Neutrophil (primary cell): ENCODE data around the gene SPPL2A.

Experiments used
- H3K27ac ChIP-seq: fragments of 200-600 bp; sonication (generic); 2 replicates; pipeline ENCODE4 v1.5.1; 2016; ENCODE audit warnings: mild to moderate bottlenecking, moderate library complexity
- H3K27me3 ChIP-seq: fragments of 200-600 bp; sonication (generic); 2 replicates; pipeline ENCODE4 v1.6.0; 2016; ENCODE audit warnings: mild to moderate bottlenecking
- H3K36me3 ChIP-seq: fragments of 200-600 bp; sonication (generic); 2 replicates; pipeline ENCODE4 v1.5.1; 2017
- H3K4me1 ChIP-seq, 2 experiments: fragments of 200-600 bp in 1 of 2; sonication (generic) in 1 of 2; 1 replicate in 1 of 2; 2 replicates in 1 of 2; pipeline versions ENCODE4 v1.5.1 to v1.6.1; 2013 to 2016; ENCODE audit warnings: low read depth in 1 of 2, low read length in 1 of 2, mild to moderate bottlenecking in 1 of 2, moderate library complexity in 1 of 2; ENCODE audit not compliant: control insufficient read depth in 1 of 2, insufficient read depth in 1 of 2
- H3K4me3 ChIP-seq, 2 experiments: fragments of 200-600 bp in 1 of 2; sonication (generic) in 1 of 2; 1 replicate in 1 of 2; 2 replicates in 1 of 2; pipeline ENCODE4 v1.5.1; 2013 to 2016; ENCODE audit warnings: low read depth in 1 of 2, low read length in 1 of 2, mild to moderate bottlenecking in 1 of 2, moderate library complexity in 1 of 2
- H3K9me3 ChIP-seq: fragments of 200-600 bp; sonication (generic); 2 replicates; pipeline ENCODE4 v1.5.1; 2016
- CTCF ChIP-seq: fragments of 200-600 bp; sonication (generic); IDR thresholded peaks from 2 replicates; pipeline ENCODE4 v1.5.1; 2016; ENCODE audit warnings: antibody characterized with exemption

SPPL2A gene

GRCh38 chr15:50783895-50784294, 18.4 kb upstream of the SPPL2A start:
- no peaks in the 10 kb centered on the region for H3K4me1 ChIP-seq
- TF ChIP-seq CTCF, result no peak
- no peaks in the 10 kb centered on the region for H3K36me3 ChIP-seq
- H3K9me3 ChIP-seq, result no peaks in the 10 kb centered on the region
- H3K27ac ChIP-seq, result no peak overlapping the region
- H3K27me3 ChIP-seq, result no peaks in the 10 kb centered on the region
- H3K4me3 ChIP-seq, result no peak overlapping the region

GRCh38 chr15:50783411-50783810, 17.9 kb upstream of the SPPL2A start:
- Histone ChIP-seq H3K27ac (no peak overlapping the region), H3K36me3 (no peaks in the 10 kb centered on the region), H3K4me1 (no peaks in the 10 kb centered on the region), H3K9me3 (no peaks in the 10 kb centered on the region), H3K4me3 (no peak overlapping the region), H3K27me3 (no peaks in the 10 kb centered on the region)
- no peak for TF ChIP-seq CTCF

GRCh38 chr15:50778086-50778485, 12.6 kb upstream of the SPPL2A start:
- H3K36me3 ChIP-seq, result no peaks in the 10 kb centered on the region
- no peaks in the 10 kb centered on the region for H3K9me3 ChIP-seq
- no peak overlapping the region for H3K4me3 ChIP-seq
- H3K27ac ChIP-seq, result no peak overlapping the region
- no peaks in the 10 kb centered on the region for H3K27me3 ChIP-seq
- no peaks in the 10 kb centered on the region for H3K4me1 ChIP-seq
- no peak for TF ChIP-seq CTCF

- Histone ChIP-seq H3K36me3 (no peaks in the 10 kb centered on the region), H3K27ac (no peak overlapping the region), H3K4me1 (no peaks in the 10 kb centered on the region), H3K4me3 (no peak overlapping the region), H3K27me3 (no peaks in the 10 kb centered on the region), H3K9me3 (no peaks in the 10 kb centered on the region)
- TF ChIP-seq CTCF, result no peak
These were observed 11.5 kb upstream of the SPPL2A start for GRCh38 chr15:50777042-50777441.

GRCh38 chr15:50774450-50774849, 8.9 kb upstream of the SPPL2A start:
- H3K4me1 ChIP-seq, result no peaks in the 10 kb centered on the region
- no peak overlapping the region for H3K27ac ChIP-seq
- H3K4me3 ChIP-seq, result no peak overlapping the region
- no peaks in the 10 kb centered on the region for H3K27me3 ChIP-seq
- no peak for TF ChIP-seq CTCF
- no peaks in the 10 kb centered on the region for H3K36me3 ChIP-seq
- H3K9me3 ChIP-seq, result no peaks in the 10 kb centered on the region

- no peaks in the 10 kb centered on the region for H3K9me3 ChIP-seq
- peaks cover 7% of the 10 kb centered on the region for H3K27me3 ChIP-seq
- no peak for TF ChIP-seq CTCF
- no peaks in the 10 kb centered on the region for H3K36me3 ChIP-seq
- no peak overlapping the region for H3K4me3 ChIP-seq
- H3K27ac ChIP-seq, result no peak overlapping the region
- no peaks in the 10 kb centered on the region for H3K4me1 ChIP-seq
These were observed 7.9 kb upstream of the SPPL2A start for GRCh38 chr15:50773389-50773788.
